H1 (cell line): ENCODE results near the gene NUTM2A. TPM values are rescaled to one million over a fixed set of nuclear protein-coding genes. Genes with fewer than 3 reads are reported as not detected.
"Not testable (repeated sequence)": the region's sequence is repeated elsewhere in the genome, so short reads cannot be mapped to it uniquely, and the experiment has no call there.

Experiments
- CTCF ChIA-PET: fragments of 300-600 bp; sonication (Branson Sonifier 250); formaldehyde crosslinking; loops from one replicate; lab custom pipeline; 2021; ENCODE audit not compliant: partially characterized antibody; lab: Charles Lee
- POLR2A ChIA-PET: fragments of 300-600 bp; sonication (Branson Sonifier 250); formaldehyde crosslinking; loops from one replicate; lab custom pipeline; 2021; ENCODE audit warnings: inconsistent platforms; ENCODE audit not compliant: partially characterized antibody; lab: Charles Lee
- DNase-seq, 2 experiments: peaks; one replicate each; pipeline versions ENCODE4 v3.0.0 to v3.0.0-alpha.2; 2010 to 2022; ENCODE audit warnings: low spot score in 2 of 2, low read depth in 1 of 2, mixed read lengths in 1 of 2
- FAIRE-seq: peaks from 2 replicates; lab custom pipeline; 2011; peaks lifted over from hg19 to GRCh38; lab: Jason Lieb, UNC
- H2AFZ ChIP-seq: 2 replicates; pipeline ENCODE4 v1.8.1; 2012; ENCODE audit warnings: low read length, inconsistent platforms
- H2AK5ac ChIP-seq: 2 replicates; pipeline ENCODE4 v1.6.1; 2013; ENCODE audit warnings: low read depth, low read length
- H2BK120ac ChIP-seq: replicated peaks from 2 replicates; pipeline ENCODE3; 2013; ENCODE audit warnings: low read depth, low read length, inconsistent platforms
- H2BK12ac ChIP-seq: 2 replicates; pipeline ENCODE4 v1.6.1; 2013; ENCODE audit warnings: low read depth, low read length
- H2BK15ac ChIP-seq: 2 replicates; pipeline ENCODE4 v1.6.1; 2013; ENCODE audit warnings: low read length
- H2BK20ac ChIP-seq: 2 replicates; pipeline ENCODE4 v1.6.1; 2013; ENCODE audit warnings: low read length
- H2BK5ac ChIP-seq: 2 replicates; pipeline ENCODE4 v1.6.1; 2013; ENCODE audit warnings: low read depth, low read length
- H3K14ac ChIP-seq: 2 replicates; pipeline ENCODE4 v1.6.1; 2013; ENCODE audit warnings: inconsistent platforms; ENCODE audit not compliant: insufficient read length
- H3K18ac ChIP-seq: 2 replicates; pipeline ENCODE4 v1.6.1; 2013; ENCODE audit warnings: low read length; ENCODE audit errors: extremely low read depth
- H3K23ac ChIP-seq: 2 replicates; pipeline ENCODE4 v1.6.1; 2013; ENCODE audit warnings: inconsistent platforms; ENCODE audit not compliant: insufficient read length
- H3K23me2 ChIP-seq: 2 replicates; pipeline ENCODE4 v1.6.1; 2013; ENCODE audit warnings: low read depth, low read length
- H3K27ac ChIP-seq: 2 replicates; pipeline ENCODE4 v1.6.1; 2011; ENCODE audit warnings: low read depth, low read length, inconsistent platforms
- H3K27me3 ChIP-seq, 4 experiments: replicated peaks in 1 of 4; 1 replicate in 1 of 4; 2 replicates in 3 of 4; pipeline versions ENCODE4 v1.6.1 to v1.8.1; 2011 to 2013; ENCODE audit warnings: low read length in 3 of 4, mild to moderate bottlenecking in 3 of 4, inconsistent platforms in 2 of 4, mixed read lengths in 2 of 4, moderate library complexity in 1 of 4; ENCODE audit not compliant: control insufficient read depth in 3 of 4, insufficient read depth in 3 of 4; ENCODE audit errors: extremely low read depth in 1 of 4
- H3K36me3 ChIP-seq, 4 experiments: 2 replicates each; pipeline versions ENCODE4 v1.6.1 to v1.8.1; 2011 to 2013; ENCODE audit warnings: mild to moderate bottlenecking in 4 of 4, low read length in 3 of 4, moderate library complexity in 2 of 4, control low read depth in 1 of 4, inconsistent platforms in 1 of 4; ENCODE audit not compliant: insufficient read depth in 4 of 4, control insufficient read depth in 2 of 4
- H3K4ac ChIP-seq: replicated peaks from 2 replicates; pipeline ENCODE3; 2013; ENCODE audit warnings: low read length, low read depth, mixed read lengths, inconsistent platforms; ENCODE audit not compliant: insufficient read length
- H3K4me1 ChIP-seq, 4 experiments: replicated peaks in 1 of 4; 1 replicate in 1 of 4; 2 replicates in 3 of 4; pipeline versions ENCODE4 v1.6.1 to v1.8.1; 2011 to 2013; ENCODE audit warnings: low read length in 3 of 4, inconsistent platforms in 2 of 4, mixed read lengths in 1 of 4; ENCODE audit not compliant: insufficient read depth in 4 of 4, control insufficient read depth in 3 of 4
- H3K4me2 ChIP-seq, 2 experiments: 2 replicates each; pipeline versions ENCODE4 v1.6.1 to v1.8.1; 2011 to 2013; ENCODE audit warnings: low read depth in 2 of 2, low read length in 2 of 2, control low read depth in 1 of 2, inconsistent platforms in 1 of 2, mild to moderate bottlenecking in 1 of 2; ENCODE audit not compliant: insufficient read depth in 1 of 2
- H3K4me3 ChIP-seq, 4 experiments: fragments of 200-600, 300-600 bp in 1 of 4; sonication (generic), shearing (Covaris generic), sonication (Bioruptor Twin) in 1 of 4; 2 replicates each; pipeline versions ENCODE4 v1.5.1 to v1.8.1; 2011 to 2016; ENCODE audit warnings: low read length in 4 of 4, low read depth in 3 of 4, control low read depth in 2 of 4, inconsistent platforms in 2 of 4, mild to moderate bottlenecking in 2 of 4, mixed read lengths in 1 of 4, moderate library complexity in 1 of 4; ENCODE audit not compliant: insufficient read depth in 2 of 4; ENCODE audit errors: extremely low read depth in 1 of 4
- H3K56ac ChIP-seq: replicated peaks from 2 replicates; pipeline ENCODE3; 2013; ENCODE audit warnings: low read depth, mild to moderate bottlenecking, mixed read lengths, low read length, inconsistent platforms; ENCODE audit not compliant: insufficient read length
- H3K79me1 ChIP-seq: 2 replicates; pipeline ENCODE4 v1.6.1; 2013; ENCODE audit warnings: low read depth, low read length, control low read depth
- H3K79me2 ChIP-seq, 2 experiments: 2 replicates each; pipeline versions ENCODE4 v1.6.1 to v1.8.1; 2012 to 2013; ENCODE audit warnings: low read length in 2 of 2, mild to moderate bottlenecking in 2 of 2, inconsistent platforms in 1 of 2; ENCODE audit not compliant: insufficient read depth in 2 of 2, control insufficient read depth in 1 of 2
- H3K9ac ChIP-seq, 4 experiments: replicated peaks in 1 of 4; 1 replicate in 1 of 4; 2 replicates in 3 of 4; pipeline versions ENCODE4 v1.6.1 to v1.8.1; 2011 to 2013; ENCODE audit warnings: low read depth in 3 of 4, low read length in 3 of 4, control low read depth in 2 of 4, mild to moderate bottlenecking in 2 of 4, moderate library complexity in 2 of 4, inconsistent platforms in 1 of 4; ENCODE audit errors: extremely low read depth in 1 of 4
- H3K9me3 ChIP-seq, 2 experiments: 2 replicates each; pipeline versions ENCODE4 v1.6.1 to v1.8.1; 2012 to 2013; ENCODE audit warnings: mild to moderate bottlenecking in 2 of 2, moderate library complexity in 2 of 2, control low read depth in 1 of 2, inconsistent platforms in 1 of 2, low read depth in 1 of 2, low read length in 1 of 2, mixed read lengths in 1 of 2; ENCODE audit not compliant: insufficient read depth in 2 of 2
- H4K20me1 ChIP-seq, 2 experiments: replicated peaks in 1 of 2; 2 replicates each; pipeline versions ENCODE3 to v1.8.1; 2011 to 2013; ENCODE audit warnings: inconsistent platforms in 2 of 2, low read length in 2 of 2, mild to moderate bottlenecking in 1 of 2; ENCODE audit not compliant: insufficient read depth in 2 of 2, control insufficient read depth in 1 of 2
- H4K5ac ChIP-seq: 2 replicates; pipeline ENCODE4 v1.6.1; 2013; ENCODE audit warnings: low read length, low read depth, mixed read lengths, inconsistent platforms; ENCODE audit not compliant: insufficient read length
- H4K8ac ChIP-seq: 2 replicates; pipeline ENCODE4 v1.8.0; 2013; ENCODE audit warnings: mild to moderate bottlenecking, moderate library complexity, low read length, inconsistent platforms; ENCODE audit not compliant: insufficient read depth; ENCODE audit errors: extremely low read depth
- H4K91ac ChIP-seq: replicated peaks from 2 replicates; pipeline ENCODE3; 2013; ENCODE audit warnings: low read length, mixed read lengths, inconsistent platforms; ENCODE audit not compliant: insufficient read length
- WGBS, 2 experiments: shearing (Covaris generic) in 1 of 2; methylation state at CpG; one replicate each; pipeline versions ENCODE4 v1.1.6 to v1.1.7; 2013 to 2015; ENCODE audit warnings: low lambda C conversion rate in 2 of 2, mixed read lengths in 2 of 2, inconsistent platforms in 1 of 2, low coverage in 1 of 2, missing lambda C conversion rate in 1 of 2; ENCODE audit not compliant: insufficient replicate concordance in 2 of 2, insufficient coverage in 1 of 2, insufficient read length in 1 of 2; ENCODE audit errors: extremely low coverage in 1 of 2, missing lambda C conversion rate in 1 of 2; 5-methylcytosine and 5-hydroxymethylcytosine counted together
- polyA plus RNA-seq, 7 experiments: library from polyadenylated mRNA; depleted of rRNA in 3 of 7; stranded (reverse) in 5 of 7; unstranded in 2 of 7; fragments of >200 nt in 5 of 7; fragments of 200-250 nt in 2 of 7; gene quantifications; 1 replicate in 5 of 7; 2 replicates in 1 of 7; 4 replicates in 1 of 7; pipeline versions ENCODE4 v1.2.1 to v1.2.3, GENCODE V29; 2011 to 2013; ENCODE audit warnings: missing spikeins in 2 of 7, mixed read lengths in 2 of 7
- total RNA-seq: library from RNA; stranded (reverse); fragmentation: NEBNext Ultra II Directional; extraction: Animal tissue kit (Norgen Biotek cat#: 25700); gene quantifications from 2 replicates; pipeline ENCODE4 v1.2.1, GENCODE V29; 2021

NUTM2A gene
- total and polyA plus RNA-seq, 2 of the 8 experiments (the other 6 are each of a cell fraction or from before 2014, with no cell fraction given) = 0.41 to 0.51 TPM

DNA sequence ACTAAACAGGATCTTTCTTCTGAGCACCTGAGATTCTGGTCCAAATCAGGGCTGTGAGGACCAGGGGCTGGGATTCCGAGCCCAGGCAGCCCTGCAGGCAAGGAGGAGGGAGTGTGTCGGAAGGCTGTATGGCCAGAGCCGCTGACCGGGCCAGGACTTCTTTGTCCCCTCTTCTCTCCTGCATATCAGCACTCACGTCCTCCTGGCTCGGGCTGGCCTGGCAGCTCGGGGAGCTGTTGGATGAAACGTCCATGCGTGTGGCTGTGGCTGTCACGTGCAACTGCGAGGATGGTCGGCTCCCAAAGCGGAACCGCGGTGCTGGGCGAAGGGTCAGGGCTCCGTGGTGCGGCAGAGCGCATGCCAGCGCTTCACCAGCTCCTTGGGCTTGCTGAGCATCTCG, 11.4 kb upstream of the NUTM2A start:
- FAIRE-seq, H3K79me2 ChIP-seq, DNase-seq, H3K14ac ChIP-seq, H2BK12ac ChIP-seq, H4K5ac ChIP-seq, POLR2A ChIA-PET, H4K20me1 ChIP-seq, H3K4me1 ChIP-seq, H2BK15ac ChIP-seq, H3K36me3 ChIP-seq, H3K27ac ChIP-seq, H3K23me2 ChIP-seq, CTCF ChIA-PET, H3K79me1 ChIP-seq, H4K8ac ChIP-seq, H3K4me3 ChIP-seq, H2BK20ac ChIP-seq, H2AFZ ChIP-seq, H2AK5ac ChIP-seq, H3K9me3 ChIP-seq, H3K56ac ChIP-seq, H3K9ac ChIP-seq, H2BK120ac ChIP-seq, H3K4ac ChIP-seq, H2BK5ac ChIP-seq, H3K27me3 ChIP-seq, H3K18ac ChIP-seq, H3K23ac ChIP-seq, H4K91ac ChIP-seq, H3K4me2 ChIP-seq: not testable (repeated sequence)
- WGBS, 2 experiments = 89% methylated on average over 12 of the region's 21 CpGs; no CpG with 5 or more reads in 1 of the 2 experiments

GRCh38 chr10:87216120-87216519, 9.1 kb upstream of the NUTM2A start:
- H3K4me2 ChIP-seq, H3K4me1 ChIP-seq, H3K27ac ChIP-seq, FAIRE-seq, H2BK20ac ChIP-seq, H3K79me2 ChIP-seq, H4K8ac ChIP-seq, H4K91ac ChIP-seq, H3K9ac ChIP-seq, H3K23me2 ChIP-seq, H2BK120ac ChIP-seq, H3K23ac ChIP-seq, H4K20me1 ChIP-seq, H4K5ac ChIP-seq, H3K4me3 ChIP-seq, H3K79me1 ChIP-seq, H2BK5ac ChIP-seq, H3K18ac ChIP-seq, H2BK12ac ChIP-seq, H3K27me3 ChIP-seq, H2AK5ac ChIP-seq, H3K14ac ChIP-seq, H2AFZ ChIP-seq, H3K4ac ChIP-seq, H3K56ac ChIP-seq, H3K9me3 ChIP-seq, DNase-seq, POLR2A ChIA-PET, H3K36me3 ChIP-seq, H2BK15ac ChIP-seq: not testable (repeated sequence)
- 98% methylated on average over 10 of the region's 11 CpGs; no CpG with 5 or more reads in 1 of the 2 experiments for WGBS, 2 experiments
- CTCF ChIA-PET = interaction anchor here (1.0 kb wide), 1 partner anchor 10 kb away, joined by 3 read pairs; no protein-coding TSS in a partner anchor
